ENCODE results near the gene ENO2. TPM values are rescaled to one million over a fixed set of nuclear protein-coding genes. Genes with fewer than 3 reads are reported as not detected.
A peak's percentile ranks its signal among the peaks of the same experiment; 100 is the strongest.

The ENO2 gene
- polyA plus RNA-seq, 1 donor, result 4.8 TPM

DNA sequence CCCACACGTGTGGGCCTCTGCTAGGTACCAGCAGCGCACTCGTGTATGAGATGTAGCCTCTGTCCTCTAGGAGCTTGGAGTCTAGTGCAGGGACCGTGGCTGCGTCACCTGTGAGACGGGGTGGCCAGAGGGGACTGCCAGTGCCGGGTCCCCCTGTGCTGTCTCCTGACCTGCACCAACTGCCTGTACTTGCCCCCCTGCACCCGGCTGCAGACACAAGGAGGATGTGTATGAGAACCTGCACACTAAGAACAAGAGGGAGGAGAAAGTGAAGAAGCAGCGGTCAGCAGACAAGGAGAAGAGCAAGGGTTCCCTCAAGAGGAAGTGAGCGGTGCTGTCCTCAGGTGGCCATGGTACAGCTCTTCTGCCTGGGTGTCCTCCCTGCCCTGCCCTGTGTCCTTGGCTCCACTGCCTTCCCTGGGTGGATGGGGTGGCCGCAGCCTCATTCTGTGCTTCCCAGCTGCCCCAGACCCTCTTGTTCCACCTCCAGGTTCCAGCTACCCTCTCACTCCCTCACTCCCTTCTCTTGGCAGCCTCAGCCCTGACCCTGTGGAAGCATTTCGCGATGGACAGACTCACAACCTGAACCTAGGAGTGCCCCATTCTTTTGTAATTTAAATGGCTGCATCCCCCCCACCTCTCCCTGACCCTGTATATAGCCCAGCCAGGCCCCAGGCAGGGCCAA is 46.4 kb downstream of the ENO2 start:
- no peak for DNase-seq

DNA sequence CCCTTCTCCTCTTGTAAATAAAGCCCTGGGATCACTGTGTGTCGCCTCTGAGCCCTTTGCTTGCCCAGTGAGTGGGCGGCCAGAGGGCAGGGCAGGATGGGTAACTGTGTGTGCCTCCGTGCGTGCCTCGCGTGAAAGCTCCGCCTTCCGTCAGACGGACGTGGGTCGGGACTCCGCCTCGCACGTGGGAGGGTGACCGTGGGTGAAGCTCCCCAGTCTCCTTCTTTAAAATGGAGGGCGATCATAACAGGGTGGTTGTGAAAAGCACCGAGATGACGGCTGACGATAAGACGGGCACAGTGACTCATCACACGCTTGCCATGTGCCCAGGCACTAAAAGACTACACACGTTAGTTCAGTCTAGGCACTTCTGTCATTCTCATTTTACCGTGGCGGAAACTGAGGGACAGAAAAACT is 46.9 kb downstream of the ENO2 start:
- DNase-seq, result no peak

DNA sequence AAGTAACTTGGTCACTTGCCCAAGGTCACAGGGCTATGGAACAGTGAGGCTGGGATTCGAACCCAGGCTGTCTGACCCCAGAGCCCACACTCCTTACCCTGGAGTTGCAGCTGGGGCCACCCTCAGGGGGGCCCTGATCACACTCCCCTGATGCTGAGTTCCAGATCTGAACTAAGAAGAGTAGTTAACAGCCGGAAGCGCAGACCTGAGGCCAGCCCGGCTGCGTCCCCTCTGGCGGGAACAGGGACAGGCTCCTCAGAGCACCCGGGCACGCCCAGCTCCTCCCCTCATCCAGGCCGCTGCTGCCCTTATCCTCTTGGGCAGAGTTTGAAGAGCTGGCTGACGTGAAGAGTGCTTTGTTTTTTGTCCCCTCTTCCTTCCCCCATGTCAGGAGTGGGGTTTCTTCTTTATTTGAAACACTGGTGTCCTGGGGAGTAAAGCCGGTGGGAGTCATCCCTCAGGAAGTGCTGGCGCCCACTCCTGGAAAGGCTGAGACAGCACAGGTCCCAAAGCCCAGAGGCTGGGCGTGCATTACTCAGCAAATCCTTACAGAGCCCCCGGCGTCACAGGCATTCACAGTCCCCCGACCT is 47.4 kb downstream of the ENO2 start:
- DNase-seq, result no peak

- DNase-seq, result no peak
Observed at GRCh38 chr12:6962285-6963015, 48.1 kb downstream of the ENO2 start.

DNA sequence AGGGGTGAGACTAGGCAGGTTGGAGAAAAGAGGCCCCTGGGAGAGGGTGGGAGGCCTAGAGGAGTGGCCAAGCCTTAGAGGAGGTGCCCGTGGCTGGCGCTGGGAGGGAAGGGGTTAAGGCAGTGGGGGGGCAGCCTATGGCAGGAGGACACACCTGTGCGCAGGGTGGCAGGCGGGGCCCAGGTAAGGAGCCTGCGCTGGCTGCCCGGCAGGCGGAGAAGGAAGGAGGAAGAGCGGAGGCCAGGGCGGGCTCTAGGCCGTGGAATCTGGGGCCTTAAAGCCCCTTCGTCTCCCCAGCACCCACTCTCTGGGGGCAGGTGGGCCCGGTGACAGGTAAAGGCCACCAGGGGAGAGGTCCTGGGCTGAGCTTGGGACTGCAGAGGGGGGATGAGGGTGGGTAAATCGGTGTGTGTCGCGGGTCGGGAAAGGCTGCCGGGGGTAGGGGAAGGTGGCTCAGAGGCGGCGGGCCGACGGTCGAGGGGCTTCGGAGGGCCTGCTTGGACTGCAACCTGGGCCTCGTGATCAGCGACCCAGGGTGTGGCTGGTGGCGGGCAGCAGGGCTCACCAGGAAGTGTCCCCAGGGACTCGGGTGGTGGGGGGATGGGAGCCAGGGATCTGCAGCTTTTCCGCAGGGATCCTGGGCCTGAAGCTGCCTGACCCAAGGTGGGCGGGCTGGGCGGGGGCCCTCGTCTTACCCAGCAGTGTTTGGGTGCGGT is 48.8 kb downstream of the ENO2 start:
- DNase-seq, result no peak

GRCh38 chr12:6963791-6964413 is 49.5 kb downstream of the ENO2 start:
- no peak for DNase-seq

GRCh38 chr12:6964605-6965025 is 50.2 kb downstream of the ENO2 start:
- DNase-seq, result no peak

DNA sequence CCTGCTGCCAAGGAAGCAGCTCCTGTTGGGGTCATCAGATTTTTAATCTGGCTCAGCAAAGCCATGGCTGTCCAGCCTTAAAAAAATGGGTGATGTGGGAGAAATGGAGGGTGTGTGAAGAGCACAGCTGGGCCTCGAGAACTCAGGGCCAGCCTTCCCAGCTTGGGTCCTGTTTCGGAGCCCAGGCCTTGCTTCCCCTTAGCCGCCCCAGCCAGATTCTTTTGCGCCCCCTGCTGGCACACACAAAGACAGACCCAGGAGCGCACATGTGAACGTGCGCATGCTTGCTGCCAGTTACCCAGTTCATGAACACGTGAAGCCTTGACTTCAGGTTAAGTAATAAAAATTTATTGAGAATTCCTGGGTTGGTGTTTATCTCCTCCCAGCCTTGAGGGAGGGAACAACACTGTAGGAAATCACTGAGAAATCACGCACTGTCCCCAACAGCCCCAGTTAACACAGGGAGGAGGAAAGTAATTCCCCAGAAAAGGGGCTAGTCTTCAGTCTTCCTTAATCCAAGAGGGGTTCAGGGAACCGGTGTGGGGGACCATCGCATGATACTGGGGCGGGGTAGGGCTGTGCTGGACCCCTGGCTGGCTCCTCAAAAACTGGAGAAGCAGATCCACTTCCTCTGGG is 50.8 kb downstream of the ENO2 start:
- peak; percentile 90 for DNase-seq

- no peak for DNase-seq
Observed at GRCh38 chr12:6965714-6966113, 51.3 kb downstream of the ENO2 start.

DNA sequence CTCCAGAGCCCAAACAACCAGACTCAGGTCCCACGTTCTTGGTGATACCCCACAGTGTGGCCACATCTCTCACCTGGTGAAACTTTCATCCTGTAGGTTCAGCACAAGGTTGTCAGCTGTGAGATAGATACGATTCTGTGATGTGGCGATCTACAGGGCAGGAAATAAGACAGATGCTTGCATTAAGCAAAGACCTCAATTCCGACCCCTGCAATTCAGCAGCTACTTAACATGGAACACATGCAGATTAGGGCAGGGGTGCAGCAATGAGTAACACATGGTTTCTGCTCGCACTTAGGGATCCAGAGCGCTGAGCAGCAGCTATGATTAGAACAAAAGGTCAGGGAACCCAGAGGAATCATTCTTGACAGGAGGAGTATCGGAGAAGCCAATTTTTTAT is 52.0 kb downstream of the ENO2 start:
- no peak for DNase-seq

- no peak for DNase-seq
Observed at GRCh38 chr12:6967651-6968100, 53.3 kb downstream of the ENO2 start.

DNA sequence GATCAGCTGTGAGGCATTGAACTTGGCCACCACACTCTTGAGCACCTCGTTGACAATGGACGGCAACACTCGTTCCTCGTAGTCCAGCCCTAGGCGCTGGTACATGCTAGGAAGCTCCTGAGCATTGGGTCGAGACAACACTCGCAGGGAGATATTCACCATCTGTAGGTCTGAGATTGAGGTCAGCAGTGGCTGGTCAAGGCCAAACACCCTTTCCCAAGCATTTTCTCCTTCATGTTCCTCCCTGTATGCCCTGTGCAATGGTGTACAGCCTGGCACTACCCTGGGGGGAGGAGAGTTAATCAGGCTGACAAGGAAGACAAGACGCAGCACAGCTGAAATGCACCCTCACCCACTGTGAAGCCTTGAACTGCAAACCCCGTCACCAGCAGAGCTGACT is 54.0 kb downstream of the ENO2 start:
- DNase-seq, result no peak

- no peak for DNase-seq
Observed at GRCh38 chr12:6970096-6970527, 55.7 kb downstream of the ENO2 start.

Other genes with a start within 250 kb of the ENO2 start
- 50.4 TPM for gene ZNF384, start 225.2 kb upstream of the ENO2 start, polyA plus RNA-seq (ENCODE audit: insufficient read length)
- gene PIANP, start 213.8 kb upstream of the ENO2 start, polyA plus RNA-seq (ENCODE audit: insufficient read length), result 2.4 TPM
- 65.7 TPM for gene COPS7A, start 190.5 kb upstream of the ENO2 start, polyA plus RNA-seq (ENCODE audit: insufficient read length)
- gene MLF2, start 161.4 kb upstream of the ENO2 start, polyA plus RNA-seq (ENCODE audit: insufficient read length), result 134 TPM
- 373 TPM for gene PTMS, start 148.2 kb upstream of the ENO2 start, polyA plus RNA-seq (ENCODE audit: insufficient read length)
- gene LAG3, start 142.1 kb upstream of the ENO2 start, polyA plus RNA-seq (ENCODE audit: insufficient read length), result 0.80 TPM
- gene CD4, start 125.1 kb upstream of the ENO2 start, polyA plus RNA-seq (ENCODE audit: insufficient read length), result 11.1 TPM
- gene GPR162, start 92.8 kb upstream of the ENO2 start, polyA plus RNA-seq (ENCODE audit: insufficient read length), result 17.6 TPM
- 29.7 TPM for gene P3H3, start 86.2 kb upstream of the ENO2 start, polyA plus RNA-seq (ENCODE audit: insufficient read length)
- 32.6 TPM for gene GNB3, start 73.7 kb upstream of the ENO2 start, polyA plus RNA-seq (ENCODE audit: insufficient read length)
- 16.7 TPM for gene CDCA3, start 63.3 kb upstream of the ENO2 start, polyA plus RNA-seq (ENCODE audit: insufficient read length)
- 66.9 TPM for gene USP5, start 62.4 kb upstream of the ENO2 start, polyA plus RNA-seq (ENCODE audit: insufficient read length)
- 1,016 TPM for gene TPI1, start 47.0 kb upstream of the ENO2 start, polyA plus RNA-seq (ENCODE audit: insufficient read length)
- 5.9 TPM for gene SPSB2, start 41.3 kb upstream of the ENO2 start, polyA plus RNA-seq (ENCODE audit: insufficient read length)
- gene LRRC23, start 9.8 kb upstream of the ENO2 start, polyA plus RNA-seq (ENCODE audit: insufficient read length), result 9.3 TPM
- 91.2 TPM for gene ATN1, start 13.4 kb downstream of the ENO2 start, polyA plus RNA-seq (ENCODE audit: insufficient read length)
- gene RNU7-1, start 29.2 kb downstream of the ENO2 start, polyA plus RNA-seq (ENCODE audit: insufficient read length), result not detected
- gene C12orf57, start 29.4 kb downstream of the ENO2 start, polyA plus RNA-seq (ENCODE audit: insufficient read length), result 148 TPM
- 6.8 TPM for gene PTPN6, start 36.8 kb downstream of the ENO2 start, polyA plus RNA-seq (ENCODE audit: insufficient read length)
- gene PHB2, start 56.1 kb downstream of the ENO2 start, polyA plus RNA-seq (ENCODE audit: insufficient read length), result 307 TPM
- gene EMG1, start 56.3 kb downstream of the ENO2 start, polyA plus RNA-seq (ENCODE audit: insufficient read length), result 26.6 TPM
- 18.6 TPM for gene LPCAT3, start 103.9 kb downstream of the ENO2 start, polyA plus RNA-seq (ENCODE audit: insufficient read length)
- gene C1S, start 146.1 kb downstream of the ENO2 start, polyA plus RNA-seq (ENCODE audit: insufficient read length), result 138 TPM
- gene C1R, start 177.9 kb downstream of the ENO2 start, polyA plus RNA-seq (ENCODE audit: insufficient read length), result 140 TPM
- gene C1RL, start 194.6 kb downstream of the ENO2 start, polyA plus RNA-seq (ENCODE audit: insufficient read length), result 11.7 TPM
- 3.7 TPM for gene RBP5, start 214.3 kb downstream of the ENO2 start, polyA plus RNA-seq (ENCODE audit: insufficient read length)
- 28.8 TPM for gene CLSTN3, start 215.8 kb downstream of the ENO2 start, polyA plus RNA-seq (ENCODE audit: insufficient read length)